GM12873 (cell line): ENCODE data around the gene CEP78.

Experiments used
- CTCF ChIP-seq: IDR thresholded peaks from 2 replicates; pipeline ENCODE4 v1.5.1; 2012; ENCODE audit warnings: low read depth, mild to moderate bottlenecking, moderate library complexity, low read length, control low read depth; ENCODE audit not compliant: insufficient read depth; ENCODE audit errors: missing control alignments

The CEP78 gene, protein sequence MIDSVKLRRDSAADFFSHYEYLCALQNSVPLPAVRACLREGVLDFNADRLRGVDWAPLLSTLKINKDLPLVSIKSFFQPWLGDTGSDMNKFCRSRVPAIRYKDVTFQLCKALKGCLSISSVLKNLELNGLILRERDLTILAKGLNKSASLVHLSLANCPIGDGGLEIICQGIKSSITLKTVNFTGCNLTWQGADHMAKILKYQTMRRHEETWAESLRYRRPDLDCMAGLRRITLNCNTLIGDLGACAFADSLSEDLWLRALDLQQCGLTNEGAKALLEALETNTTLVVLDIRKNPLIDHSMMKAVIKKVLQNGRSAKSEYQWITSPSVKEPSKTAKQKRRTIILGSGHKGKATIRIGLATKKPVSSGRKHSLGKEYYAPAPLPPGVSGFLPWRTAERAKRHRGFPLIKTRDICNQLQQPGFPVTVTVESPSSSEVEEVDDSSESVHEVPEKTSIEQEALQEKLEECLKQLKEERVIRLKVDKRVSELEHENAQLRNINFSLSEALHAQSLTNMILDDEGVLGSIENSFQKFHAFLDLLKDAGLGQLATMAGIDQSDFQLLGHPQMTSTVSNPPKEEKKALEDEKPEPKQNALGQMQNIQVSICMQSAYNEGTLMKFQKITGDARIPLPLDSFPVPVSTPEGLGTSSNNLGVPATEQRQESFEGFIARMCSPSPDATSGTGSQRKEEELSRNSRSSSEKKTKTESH

GRCh38 chr9:78235762-78236550 is at the start of gene CEP78:
CEP78 (plus strand) TSS chr9:78236075; CDS start chr9:78236351, 276 bp downstream.
- TF ChIP-seq CTCF = no peak

DNA sequence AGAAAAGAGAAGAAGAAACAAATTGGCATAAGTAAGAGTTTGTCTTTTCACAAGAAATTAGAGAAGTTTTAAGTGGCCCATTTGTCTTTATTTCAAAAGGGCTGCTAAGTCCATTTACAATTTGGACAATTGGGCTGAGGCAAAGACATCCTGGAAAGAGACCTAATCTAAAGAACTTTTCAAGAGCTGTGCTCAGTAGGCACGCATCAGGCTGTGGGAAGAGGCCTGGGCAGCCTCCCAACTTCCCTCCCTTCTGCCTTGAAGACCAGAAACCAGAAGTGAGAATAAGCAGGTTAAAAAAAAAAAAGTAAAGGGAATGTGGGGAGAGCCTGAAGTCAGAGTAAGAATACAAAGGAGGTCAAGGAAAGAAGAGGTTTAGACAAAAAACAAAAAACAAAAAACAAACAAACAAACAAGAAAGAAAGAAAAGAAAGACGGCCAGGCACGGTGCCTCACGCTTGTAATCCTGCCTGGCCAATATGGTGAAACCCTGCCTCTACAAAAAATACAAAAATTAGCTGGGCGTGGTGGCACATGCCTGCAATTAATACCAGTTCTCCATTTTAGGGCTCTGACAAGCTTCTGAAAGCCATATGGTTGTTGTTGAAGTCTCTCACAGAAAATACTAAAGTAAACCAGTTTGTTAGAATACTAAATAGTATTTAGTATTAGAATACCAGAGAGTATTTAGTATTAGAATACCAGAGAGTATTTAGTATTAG is 48.0 kb upstream of the CEP78 start:
- no peak for TF ChIP-seq CTCF

DNA sequence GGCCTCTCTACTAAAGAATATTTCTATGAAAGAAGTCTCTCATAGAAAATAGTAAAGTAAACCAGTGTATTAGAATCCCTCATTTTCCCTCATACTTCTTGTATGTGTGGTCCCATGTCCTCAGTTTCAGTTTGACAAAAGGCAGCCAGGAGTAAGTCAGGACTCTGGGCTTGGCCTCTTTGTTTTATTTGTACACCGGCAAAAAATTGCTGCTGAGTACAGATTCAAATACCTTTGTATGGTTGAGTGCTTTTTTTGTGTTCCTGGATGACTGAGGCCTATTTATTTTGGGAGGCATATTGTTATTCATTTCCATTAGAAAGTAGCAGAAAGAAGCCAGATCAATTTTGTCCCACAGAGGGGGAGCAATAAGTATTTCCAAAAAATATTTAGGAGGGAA is 47.3 kb upstream of the CEP78 start:
- no peak for TF ChIP-seq CTCF

DNA sequence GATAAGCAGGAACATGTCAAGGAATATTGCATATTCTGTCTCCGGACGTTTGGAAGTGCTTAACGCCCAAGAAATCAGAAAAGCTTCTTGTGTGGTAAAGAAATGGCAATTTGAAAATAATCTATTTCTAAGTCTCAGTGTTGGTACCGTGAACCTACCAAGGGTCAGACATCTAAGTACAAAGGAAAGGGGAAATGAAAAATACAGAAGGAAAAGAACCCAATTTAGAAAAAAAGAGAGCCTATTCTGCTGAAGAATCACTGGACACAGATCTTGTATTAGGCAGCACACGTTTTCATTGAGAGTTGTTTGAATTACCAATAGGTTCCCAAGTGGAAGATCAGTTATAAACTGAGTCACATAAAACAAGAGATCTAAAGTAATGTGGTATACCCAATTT is 46.9 kb upstream of the CEP78 start:
- no peak for TF ChIP-seq CTCF

DNA sequence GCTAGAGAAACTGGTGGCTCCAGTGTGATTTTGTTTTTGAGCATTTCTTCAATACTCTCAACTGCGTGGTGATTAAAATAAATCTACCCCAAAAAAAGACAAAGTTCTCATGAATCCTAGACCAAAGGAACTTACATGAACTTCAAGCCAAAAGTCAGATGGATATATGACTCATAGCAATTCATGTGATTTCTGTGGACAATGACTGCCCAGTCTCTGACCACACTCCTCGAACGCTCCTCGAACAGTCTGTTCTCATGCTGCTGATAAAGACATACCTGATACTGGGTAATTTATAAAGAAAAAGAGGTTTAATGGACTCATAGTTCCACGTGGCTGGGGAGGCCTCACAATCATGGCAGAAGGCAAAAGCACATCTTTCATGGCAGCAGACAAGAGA is 46.4 kb upstream of the CEP78 start:
- TF ChIP-seq CTCF = no peak

GRCh38 chr9:78191931-78192330 is 43.9 kb upstream of the CEP78 start:
- TF ChIP-seq CTCF = no peak
